Suprapubic skin (tissue), 4 donors: Measurements from ENCODE around the gene TAF5.

Source experiments
- CTCF ChIP-seq, 2 donors: fragments of 200-600 bp in 1 of 2; fragments of 450-650 bp in 1 of 2; sonication (generic) in 1 of 2; IDR thresholded peaks; one replicate each; pipeline ENCODE4 v1.5.1; 2016 to 2019; ENCODE audit warnings: antibody characterized with exemption in 2 of 2, mild to moderate bottlenecking in 1 of 2, moderate library complexity in 1 of 2
- EP300 ChIP-seq: sonication (generic); formaldehyde crosslinking; IDR thresholded peaks from one replicate; pipeline ENCODE4 v1.6.1; 2017; ENCODE audit warnings: antibody characterized with exemption
- POLR2A ChIP-seq, 2 donors: fragments of 450-650 bp; IDR thresholded peaks; one replicate each; pipeline ENCODE4 v1.6.1; 2017; ENCODE audit warnings: antibody characterized with exemption in 2 of 2, mild to moderate bottlenecking in 2 of 2, moderate library complexity in 2 of 2
- POLR2AphosphoS5 ChIP-seq, 3 donors: sonication (generic); formaldehyde crosslinking; IDR thresholded peaks; one replicate each; pipeline ENCODE4 v1.6.1; 2017; ENCODE audit warnings: antibody characterized with exemption in 3 of 3

- no peak for TF ChIP-seq EP300
- TF ChIP-seq POLR2AphosphoS5 (IDR thresholded peaks at IDR 0.05) = no peak
- TF ChIP-seq POLR2A (IDR thresholded peaks at IDR 0.05) = no peak
- TF ChIP-seq CTCF (IDR thresholded peaks at IDR 0.05) = no peak
These were observed 396 bp upstream of the TAF5 start for GRCh38 chr10:103367379-103367781.
